SK-N-MC (cell line): ENCODE data around the gene PRR20G.

ENCODE experiments used
- DNase-seq: peaks from one replicate; pipeline ENCODE4 v3.0.0-alpha.2; 2011; ENCODE audit warnings: low read depth, low spot score
- H3K27ac ChIP-seq: fragments of 200-600 bp; sonication (generic); 2 replicates; pipeline ENCODE4 v1.5.1; 2016; ENCODE audit warnings: mixed run types
- H3K36me3 ChIP-seq: fragments of 200-600 bp; sonication (generic); 2 replicates; pipeline ENCODE4 v1.6.1; 2017; ENCODE audit warnings: antibody characterized with exemption, low read length, mixed read lengths; ENCODE audit not compliant: insufficient read depth
- H3K4me3 ChIP-seq: fragments of 200-600 bp; sonication (generic); 2 replicates; pipeline ENCODE4 v1.5.1; 2016
- H3K9ac ChIP-seq: fragments of 200-600 bp; sonication (generic); 2 replicates; pipeline ENCODE4 v1.8.0; 2017; ENCODE audit warnings: mixed run types, mixed read lengths; ENCODE audit not compliant: insufficient read length
- H3K9me3 ChIP-seq: fragments of 200-600 bp; sonication (generic); 2 replicates; pipeline ENCODE4 v1.6.1; 2017; ENCODE audit warnings: low read depth, mild to moderate bottlenecking, antibody characterized with exemption, low read length, moderate library complexity, mixed read lengths
- EZH2 ChIP-seq: fragments of 200-600 bp; sonication (generic); IDR thresholded peaks from one replicate; pipeline ENCODE4 v1.6.1; 2017; ENCODE audit warnings: antibody characterized with exemption
- FOXP2 ChIP-seq: optimal IDR thresholded peaks from 2 replicates; pipeline ENCODE3; 2011; ENCODE audit warnings: mild to moderate bottlenecking, moderate library complexity; ENCODE audit not compliant: insufficient read depth; ENCODE audit errors: extremely low read length, control extremely low read depth
- POLR2AphosphoS5 ChIP-seq: IDR thresholded peaks from 2 replicates; pipeline ENCODE4 v1.6.1; 2012; ENCODE audit warnings: mild to moderate bottlenecking, low read depth, low read length, borderline replicate concordance

PRR20G gene

GRCh38 chr3:127275287-127275781, 12.5 kb downstream of the PRR20G start:
- DNase-seq, result no peak
- Histone ChIP-seq H3K36me3 (no peaks in the 10 kb centered on the region), H3K9ac (no peak overlapping the region), H3K27ac (no peak overlapping the region), H3K4me3 (no peak overlapping the region), H3K9me3 (no peaks in the 10 kb centered on the region)
- TF ChIP-seq EZH2, result no peak
- TF ChIP-seq POLR2AphosphoS5, result no peak
- TF ChIP-seq FOXP2, result no peak

- no peak overlapping the region for H3K27ac ChIP-seq
- no peak for DNase-seq
- no peak overlapping the region for H3K9ac ChIP-seq
- no peaks in the 10 kb centered on the region for H3K36me3 ChIP-seq
- TF ChIP-seq POLR2AphosphoS5, result no peak
- TF ChIP-seq EZH2, result no peak
- no peak for TF ChIP-seq FOXP2
- H3K4me3 ChIP-seq, result no peak overlapping the region
- no peaks in the 10 kb centered on the region for H3K9me3 ChIP-seq
These were observed 13.6 kb downstream of the PRR20G start for GRCh38 chr3:127274200-127274760.

- no peak for DNase-seq
- TF ChIP-seq FOXP2, result no peak
- no peak for TF ChIP-seq EZH2
- TF ChIP-seq POLR2AphosphoS5, result no peak
- no peak overlapping the region for H3K27ac ChIP-seq
- H3K9me3 ChIP-seq, result no peaks in the 10 kb centered on the region
- no peak overlapping the region for H3K4me3 ChIP-seq
- H3K9ac ChIP-seq, result no peak overlapping the region
- H3K36me3 ChIP-seq, result no peaks in the 10 kb centered on the region
These were observed 14.6 kb downstream of the PRR20G start for GRCh38 chr3:127273206-127273605.

GRCh38 chr3:127266186-127266585, 21.7 kb downstream of the PRR20G start:
- Histone ChIP-seq H3K27ac (no peak overlapping the region), H3K36me3 (no peaks in the 10 kb centered on the region), H3K4me3 (no peak overlapping the region), H3K9ac (no peak overlapping the region), H3K9me3 (no peaks in the 10 kb centered on the region)
- no peak for TF ChIP-seq FOXP2
- no peak for TF ChIP-seq POLR2AphosphoS5
- TF ChIP-seq EZH2, result no peak
- no peak for DNase-seq

- Histone ChIP-seq H3K27ac (no peak overlapping the region), H3K36me3 (no peaks in the 10 kb centered on the region), H3K9ac (no peak overlapping the region), H3K4me3 (no peak overlapping the region), H3K9me3 (no peaks in the 10 kb centered on the region)
- no peak for DNase-seq
- no peak for TF ChIP-seq FOXP2
- no peak for TF ChIP-seq EZH2
- no peak for TF ChIP-seq POLR2AphosphoS5
These were observed 22.3 kb downstream of the PRR20G start for GRCh38 chr3:127265581-127265981.

GRCh38 chr3:127264794-127265514, 22.9 kb downstream of the PRR20G start:
- Histone ChIP-seq H3K27ac (no peak overlapping the region), H3K4me3 (no peak overlapping the region), H3K36me3 (no peaks in the 10 kb centered on the region), H3K9me3 (no peaks in the 10 kb centered on the region), H3K9ac (no peak overlapping the region)
- DNase-seq, result no peak
- TF ChIP-seq POLR2AphosphoS5 (no peak), EZH2 (no peak), FOXP2 (no peak)

- no peak for DNase-seq
- H3K9me3 ChIP-seq, result no peaks in the 10 kb centered on the region
- no peaks in the 10 kb centered on the region for H3K36me3 ChIP-seq
- no peak overlapping the region for H3K9ac ChIP-seq
- TF ChIP-seq POLR2AphosphoS5 (no peak), EZH2 (no peak)
- H3K27ac ChIP-seq, result no peak overlapping the region
- no peak overlapping the region for H3K4me3 ChIP-seq
These were observed 23.6 kb downstream of the PRR20G start for GRCh38 chr3:127264292-127264691.

GRCh38 chr3:127263586-127264231, 24.1 kb downstream of the PRR20G start:
- Histone ChIP-seq H3K4me3 (no peak overlapping the region), H3K36me3 (no peaks in the 10 kb centered on the region), H3K9me3 (no peaks in the 10 kb centered on the region), H3K9ac (no peak overlapping the region), H3K27ac (no peak overlapping the region)
- no peak for DNase-seq
- TF ChIP-seq EZH2, result no peak
- no peak for TF ChIP-seq POLR2AphosphoS5
- TF ChIP-seq FOXP2, result no peak

GRCh38 chr3:127263037-127263436, 24.8 kb downstream of the PRR20G start:
- Histone ChIP-seq H3K27ac (no peak overlapping the region), H3K4me3 (no peak overlapping the region), H3K9me3 (no peaks in the 10 kb centered on the region), H3K36me3 (no peaks in the 10 kb centered on the region), H3K9ac (no peak overlapping the region)
- no peak for TF ChIP-seq POLR2AphosphoS5
- TF ChIP-seq FOXP2, result no peak
- no peak for TF ChIP-seq EZH2
- DNase-seq, result no peak
